GF-D8 (cell line): ENCODE results near the gene GABRG3.

Experiments used
- DNase-seq: peaks from one replicate; lab custom pipeline; 2025; lab: John Stamatoyannopoulos, UW

The GABRG3 gene

GRCh38 chr15:27064080-27064479 is 93.1 kb downstream of the GABRG3 start:
- DNase-seq, result no peak

GRCh38 chr15:27065151-27065550 is 94.2 kb downstream of the GABRG3 start:
- DNase-seq, result no peak

- no peak for DNase-seq
Measured at GRCh38 chr15:27065785-27066184, 94.8 kb downstream of the GABRG3 start.

- DNase-seq, result no peak
Measured at GRCh38 chr15:27066446-27066845, 95.5 kb downstream of the GABRG3 start.

GRCh38 chr15:27067175-27067574 is 96.2 kb downstream of the GABRG3 start:
- DNase-seq, result no peak

GRCh38 chr15:27070841-27071240 is 99.9 kb downstream of the GABRG3 start:
- DNase-seq, result no peak

GRCh38 chr15:27074179-27074578 is 103.2 kb downstream of the GABRG3 start:
- no peak for DNase-seq

GRCh38 chr15:27077790-27078189 is 106.8 kb downstream of the GABRG3 start:
- DNase-seq, result no peak

GRCh38 chr15:27081676-27082418 is 110.9 kb downstream of the GABRG3 start:
- no peak for DNase-seq

GRCh38 chr15:27082526-27082925 is 111.5 kb downstream of the GABRG3 start:
- DNase-seq, result no peak

- DNase-seq, result no peak
Measured at GRCh38 chr15:27084844-27085243, 113.9 kb downstream of the GABRG3 start.

GRCh38 chr15:27086149-27086548 is 115.2 kb downstream of the GABRG3 start:
- no peak for DNase-seq

GRCh38 chr15:27086805-27087204 is 115.8 kb downstream of the GABRG3 start:
- DNase-seq, result no peak

GRCh38 chr15:27087651-27088583 is 116.9 kb downstream of the GABRG3 start:
- no peak for DNase-seq

GRCh38 chr15:27088584-27089232 is 117.7 kb downstream of the GABRG3 start:
- no peak for DNase-seq

GRCh38 chr15:27089233-27089586 is 118.2 kb downstream of the GABRG3 start:
- no peak for DNase-seq

GRCh38 chr15:27089676-27090075 is 118.7 kb downstream of the GABRG3 start:
- DNase-seq, result no peak

GRCh38 chr15:27091270-27091940 is 120.4 kb downstream of the GABRG3 start:
- DNase-seq, result no peak

GRCh38 chr15:27092390-27092789 is 121.4 kb downstream of the GABRG3 start:
- DNase-seq, result no peak

- no peak for DNase-seq
Measured at GRCh38 chr15:27094235-27094634, 123.3 kb downstream of the GABRG3 start.

GRCh38 chr15:27095886-27096624 is 125.1 kb downstream of the GABRG3 start:
- DNase-seq, result no peak
